Measurements from ENCODE around the gene GFOD1. TPM values are rescaled to one million over a fixed set of nuclear protein-coding genes. Genes with fewer than 3 reads are reported as not detected.

Gene GFOD1
- total RNA-seq (2014; rRNA removed; shearing (Covaris generic)): 19.7 and 22.6 TPM in 2 replicates
- total RNA-seq (2022): 34.4 and 35.0 TPM in 2 replicates
- percentile 86 among the genes with signal in this experiment for Bru-seq, nascent RNA
- BruChase-seq, experiment 1, labeled RNA remaining after a 6-hour chase: percentile 89 among the genes with signal in this experiment
- BruChase-seq, experiment 2, labeled RNA remaining after a 2-hour chase: percentile 85 among the genes with signal in this experiment
- long read RNA-seq, full-length matches to known transcripts: 12 of 24 reads
- long read RNA-seq, partial matches to known transcripts: 0 of 24 reads
- long read RNA-seq, other reads (novel, unspliced or antisense): 12 of 24 reads

- H3K9me2 ChIP-seq (ENCODE audit: insufficient read depth, low read length): no peaks in the 10 kb centered on the region
- peaks cover 30% of the 10 kb centered on the region for H3K4me1 ChIP-seq (ENCODE audit: insufficient read depth, low read length, poor library complexity, severe bottlenecking)
- peak within 1 kb of the TSS; percentile 74 for H3K4me3 ChIP-seq (ENCODE audit: low read depth, low read length, poor library complexity, severe bottlenecking)
- peaks cover 20% of the 10 kb centered on the region; the same call in 1 of the 2 replicates for H4K20me1 ChIP-seq (ENCODE audit: insufficient read depth, low read length)
- H3K27ac ChIP-seq (ENCODE audit: low read depth, low read length, poor library complexity, severe bottlenecking): peak within 1 kb of the TSS; percentile 70
- H2AFZ ChIP-seq (ENCODE audit: low read length): peak within 1 kb of the TSS; percentile 86
- H3K36me3 ChIP-seq (ENCODE audit: insufficient read depth, low read length): peaks cover 13% of the 10 kb centered on the region
- peaks cover 39% of the 10 kb centered on the region for H3K79me2 ChIP-seq (ENCODE audit: insufficient read depth, low read depth, low read length)
- peak; percentile 91 for DNase-seq (ENCODE audit: low spot score)
- H3K4me2 ChIP-seq (ENCODE audit: low read length): peak within 1 kb of the TSS; percentile 89
- CTCF ChIA-PET (ENCODE audit: unreplicated experiment): interaction anchor here (0.6 to 1.4 kb wide), 4 partner anchors 22 to 183 kb away, joined by 3 to 4 read pairs (median 3); no protein-coding TSS in a partner anchor
- POLR2A ChIA-PET: interaction anchor here (0.6 to 5.1 kb wide), 13 partner anchors 14 to 745 kb away, joined by 3 to 25 read pairs (median 4); no protein-coding TSS in a partner anchor
- intact Hi-C loops (cut with micrococcal nuclease; ENCODE audit: unreplicated experiment): loop anchor here (1.0 to 5.0 kb wide), 8 partner anchors 25 to 327 kb away; partner anchors contain the start of genes MCUR1, NOL7 and SIRT5
- H3K9me3 ChIP-seq (ENCODE audit: low read length): no peaks in the 10 kb centered on the region
- no peak for TF ChIP-seq EZH2phosphoT487 (IDR thresholded peaks at IDR 0.05; ENCODE audit: borderline replicate concordance, low read depth, low read length)
- TF ChIP-seq CTCF (conservative IDR thresholded peaks at IDR 0.05; ENCODE audit: low read length): no peak
- BruUV-seq (replicated peaks): no TSS peak
These were observed at the start of gene GFOD1 for GRCh38 chr6:13487122-13488014. Gene GFOD1 (minus strand): TSS chr6:13487600. CDS start chr6:13486890, 710 bp downstream.

- no peaks in the 10 kb centered on the region for H4K20me1 ChIP-seq (ENCODE audit: insufficient read depth, low read length)
- no peaks in the 10 kb centered on the region for H3K36me3 ChIP-seq (ENCODE audit: insufficient read depth, low read length)
- BruUV-seq (replicated peaks): no TSS peak
- no peak overlapping the region for H3K4me3 ChIP-seq (ENCODE audit: low read depth, low read length, poor library complexity, severe bottlenecking)
- peak overlapping the region; percentile 22 for H3K4me2 ChIP-seq (ENCODE audit: low read length)
- no peaks in the 10 kb centered on the region for H3K79me2 ChIP-seq (ENCODE audit: insufficient read depth, low read depth, low read length)
- H3K9me2 ChIP-seq (ENCODE audit: insufficient read depth, low read length): no peaks in the 10 kb centered on the region
- intact Hi-C loops (cut with micrococcal nuclease; ENCODE audit: unreplicated experiment): no loop called here
- ChIA-PET CTCF (ENCODE audit: unreplicated experiment) (interaction anchor here (1.0 to 1.5 kb wide), 3 partner anchors 10 to 83 kb away, joined by 3 to 4 read pairs (median 3); partner anchors contain the start of gene SIRT5), POLR2A (interaction anchor here (0.8 to 2.8 kb wide), 7 partner anchors 10 to 239 kb away, joined by 3 to 22 read pairs (median 4); partner anchors contain the start of gene GFOD1)
- no peaks in the 10 kb centered on the region for H3K9me3 ChIP-seq (ENCODE audit: low read length)
- peak overlapping the region; percentile 77 for H2AFZ ChIP-seq (ENCODE audit: low read length)
- peaks cover 76% of the 10 kb centered on the region for H3K4me1 ChIP-seq (ENCODE audit: insufficient read depth, low read length, poor library complexity, severe bottlenecking)
- no peak overlapping the region for H3K27ac ChIP-seq (ENCODE audit: low read depth, low read length, poor library complexity, severe bottlenecking)
- TF ChIP-seq EZH2phosphoT487 (IDR thresholded peaks at IDR 0.05; ENCODE audit: borderline replicate concordance, low read depth, low read length) (no peak), CTCF (conservative IDR thresholded peaks at IDR 0.05; ENCODE audit: low read length) (no peak)
- DNase-seq (ENCODE audit: low spot score): no peak
These were observed 49.6 kb upstream of the GFOD1 start for GRCh38 chr6:13536796-13537526.

Data from OCI-LY7 (cell line).